ENCODE results near the gene NPAS3.

DNA sequence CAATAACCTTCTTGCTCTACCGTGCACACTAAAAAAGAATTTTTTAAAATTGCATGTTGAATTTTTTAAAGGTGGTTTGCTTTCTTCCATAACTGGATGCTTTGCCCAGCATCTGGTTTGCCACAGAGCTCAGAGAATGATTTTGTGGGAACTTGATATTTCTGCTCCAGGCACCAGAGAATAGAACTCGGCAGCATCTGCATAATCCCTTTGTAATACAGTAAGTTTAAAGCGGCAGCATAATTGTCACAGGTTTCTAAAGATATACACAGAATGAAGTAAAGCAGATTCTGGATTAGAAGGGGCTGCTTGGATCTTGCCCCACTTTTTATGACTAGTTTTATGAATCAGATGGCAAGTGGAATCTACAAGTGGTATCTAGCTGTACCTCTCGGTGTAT is 352.0 kb downstream of the NPAS3 start:
- TF ChIP-seq, protein P1, sequence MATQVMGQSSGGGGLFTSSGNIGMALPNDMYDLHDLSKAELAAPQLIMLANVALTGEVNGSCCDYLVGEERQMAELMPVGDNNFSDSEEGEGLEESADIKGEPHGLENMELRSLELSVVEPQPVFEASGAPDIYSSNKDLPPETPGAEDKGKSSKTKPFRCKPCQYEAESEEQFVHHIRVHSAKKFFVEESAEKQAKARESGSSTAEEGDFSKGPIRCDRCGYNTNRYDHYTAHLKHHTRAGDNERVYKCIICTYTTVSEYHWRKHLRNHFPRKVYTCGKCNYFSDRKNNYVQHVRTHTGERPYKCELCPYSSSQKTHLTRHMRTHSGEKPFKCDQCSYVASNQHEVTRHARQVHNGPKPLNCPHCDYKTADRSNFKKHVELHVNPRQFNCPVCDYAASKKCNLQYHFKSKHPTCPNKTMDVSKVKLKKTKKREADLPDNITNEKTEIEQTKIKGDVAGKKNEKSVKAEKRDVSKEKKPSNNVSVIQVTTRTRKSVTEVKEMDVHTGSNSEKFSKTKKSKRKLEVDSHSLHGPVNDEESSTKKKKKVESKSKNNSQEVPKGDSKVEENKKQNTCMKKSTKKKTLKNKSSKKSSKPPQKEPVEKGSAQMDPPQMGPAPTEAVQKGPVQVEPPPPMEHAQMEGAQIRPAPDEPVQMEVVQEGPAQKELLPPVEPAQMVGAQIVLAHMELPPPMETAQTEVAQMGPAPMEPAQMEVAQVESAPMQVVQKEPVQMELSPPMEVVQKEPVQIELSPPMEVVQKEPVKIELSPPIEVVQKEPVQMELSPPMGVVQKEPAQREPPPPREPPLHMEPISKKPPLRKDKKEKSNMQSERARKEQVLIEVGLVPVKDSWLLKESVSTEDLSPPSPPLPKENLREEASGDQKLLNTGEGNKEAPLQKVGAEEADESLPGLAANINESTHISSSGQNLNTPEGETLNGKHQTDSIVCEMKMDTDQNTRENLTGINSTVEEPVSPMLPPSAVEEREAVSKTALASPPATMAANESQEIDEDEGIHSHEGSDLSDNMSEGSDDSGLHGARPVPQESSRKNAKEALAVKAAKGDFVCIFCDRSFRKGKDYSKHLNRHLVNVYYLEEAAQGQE (IDR thresholded peaks at IDR 0.05; ENCODE audit: low read depth), result no peak
- TF ChIP-seq, protein P2, sequence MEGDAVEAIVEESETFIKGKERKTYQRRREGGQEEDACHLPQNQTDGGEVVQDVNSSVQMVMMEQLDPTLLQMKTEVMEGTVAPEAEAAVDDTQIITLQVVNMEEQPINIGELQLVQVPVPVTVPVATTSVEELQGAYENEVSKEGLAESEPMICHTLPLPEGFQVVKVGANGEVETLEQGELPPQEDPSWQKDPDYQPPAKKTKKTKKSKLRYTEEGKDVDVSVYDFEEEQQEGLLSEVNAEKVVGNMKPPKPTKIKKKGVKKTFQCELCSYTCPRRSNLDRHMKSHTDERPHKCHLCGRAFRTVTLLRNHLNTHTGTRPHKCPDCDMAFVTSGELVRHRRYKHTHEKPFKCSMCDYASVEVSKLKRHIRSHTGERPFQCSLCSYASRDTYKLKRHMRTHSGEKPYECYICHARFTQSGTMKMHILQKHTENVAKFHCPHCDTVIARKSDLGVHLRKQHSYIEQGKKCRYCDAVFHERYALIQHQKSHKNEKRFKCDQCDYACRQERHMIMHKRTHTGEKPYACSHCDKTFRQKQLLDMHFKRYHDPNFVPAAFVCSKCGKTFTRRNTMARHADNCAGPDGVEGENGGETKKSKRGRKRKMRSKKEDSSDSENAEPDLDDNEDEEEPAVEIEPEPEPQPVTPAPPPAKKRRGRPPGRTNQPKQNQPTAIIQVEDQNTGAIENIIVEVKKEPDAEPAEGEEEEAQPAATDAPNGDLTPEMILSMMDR (IDR thresholded peaks at IDR 0.05 in 2 of 3, conservative IDR thresholded peaks at IDR 0.05 in 1 of 3; ENCODE audit: borderline replicate concordance in 1 of 3, insufficient read depth in 1 of 3, low read depth in 2 of 3, low read length in 2 of 3), result no peak
- TF ChIP-seq POLR2A (IDR thresholded peaks at IDR 0.05; ENCODE audit: borderline replicate concordance, extremely low read depth, insufficient read depth, insufficient read length) (no peak), RAD21 (IDR thresholded peaks at IDR 0.05; ENCODE audit: low read depth) (no peak), JUND (IDR thresholded peaks at IDR 0.05) (no peak)
